GM12891 (cell line): ENCODE data around the gene SRSF4. TPM values are rescaled to one million over a fixed set of nuclear protein-coding genes. Genes with fewer than 3 reads are reported as not detected.
"Not testable (repeated sequence)": the region's sequence is repeated elsewhere in the genome, so short reads cannot be mapped to it uniquely, and the experiment has no call there.

ENCODE experiments used
- DNase-seq: peaks from one replicate; pipeline ENCODE4 v3.0.0; 2011; ENCODE audit warnings: low spot score; ENCODE audit not compliant: insufficient read length
- FAIRE-seq: peaks from 2 replicates; lab custom pipeline; 2011; peaks lifted over from hg19 to GRCh38; lab: Jason Lieb, UNC
- PAX5 ChIP-seq: IDR thresholded peaks from 2 replicates; pipeline ENCODE4 v1.6.1; 2011; ENCODE audit warnings: low read length, moderate library complexity, mild to moderate bottlenecking; ENCODE audit not compliant: insufficient read depth, severe bottlenecking
- POLR2A ChIP-seq: IDR thresholded peaks from 2 replicates; pipeline ENCODE4 v1.6.1; 2011; ENCODE audit warnings: low read depth, low read length, control low read depth
- POLR2AphosphoS5 ChIP-seq: IDR thresholded peaks from 2 replicates; pipeline ENCODE4 v1.6.1; 2011; ENCODE audit warnings: low read depth, low read length, control low read depth
- POU2F2 ChIP-seq: IDR thresholded peaks from 2 replicates; pipeline ENCODE4 v1.6.1; 2011; ENCODE audit warnings: low read depth, mild to moderate bottlenecking, control low read depth, low read length, moderate library complexity
- SPI1 ChIP-seq: IDR thresholded peaks from 2 replicates; pipeline ENCODE4 v1.6.1; 2011; ENCODE audit warnings: low read depth, low read length, control low read depth
- TAF1 ChIP-seq: IDR thresholded peaks from 2 replicates; pipeline ENCODE4 v1.6.1; 2011; ENCODE audit warnings: low read depth, low read length, control low read depth
- polyA plus RNA-seq: library from polyadenylated mRNA; unstranded; fragments of >200 nt; gene quantifications from one replicate; pipeline ENCODE4 v1.2.1, GENCODE V29; 2012; ENCODE audit warnings: low read depth, missing spikeins, inconsistent platforms; ENCODE audit not compliant: missing spikeins

Gene SRSF4
- 58.9 TPM for polyA plus RNA-seq

GRCh38 chr1:29181413-29182225 lies at the start of gene SRSF4:
Gene SRSF4, minus strand, starts transcription at chr1:29181900. Its CDS starts 148 bp downstream, at chr1:29181752.
- DNase-seq, result peak; percentile 98
- FAIRE-seq, result peak; percentile 98
- TF ChIP-seq SPI1 (peak; percentile 54), POLR2AphosphoS5 (peak; percentile 79; the same call in 1 of the 2 replicates), PAX5 (peak; percentile 14), POU2F2 (peak; percentile 44), POLR2A (peak; percentile 86), TAF1 (peak; percentile 92)

- DNase-seq, result peak; percentile 97
- TF ChIP-seq SPI1, result no peak
- TF ChIP-seq TAF1, result peak; percentile 57; the same call in 1 of the 2 replicates
- peak; percentile 82 for TF ChIP-seq POLR2AphosphoS5
- TF ChIP-seq POLR2A, result peak; percentile 85
- peak; percentile 97 for FAIRE-seq
Observed at GRCh38 chr1:29230553-29231378, 49.1 kb upstream of the SRSF4 start, which contains the start of gene MECR. Gene MECR, minus strand, starts transcription at chr1:29230934. Its CDS starts 28 bp downstream, at chr1:29230906.

DNA sequence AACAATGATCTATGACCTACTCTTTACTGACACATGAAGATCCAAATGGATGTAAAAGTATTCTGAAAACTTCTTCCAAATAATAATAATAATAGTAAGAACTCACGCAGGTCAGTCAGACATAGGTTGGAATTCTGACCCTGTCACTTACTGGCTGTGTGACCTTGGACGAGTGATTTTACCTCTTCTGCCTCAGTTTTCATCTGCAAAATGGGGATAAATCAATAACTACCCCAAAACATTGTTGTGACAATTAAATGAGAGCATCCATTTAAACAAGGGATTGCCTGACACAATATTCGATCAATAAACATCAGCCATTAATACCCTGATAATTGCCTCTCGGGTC lies 48.5 kb upstream of the SRSF4 start:
- FAIRE-seq (peak; percentile 31), DNase-seq (no peak)
- no peak for TF ChIP-seq TAF1
- no peak for TF ChIP-seq POLR2AphosphoS5
- TF ChIP-seq POU2F2, result no peak

DNA sequence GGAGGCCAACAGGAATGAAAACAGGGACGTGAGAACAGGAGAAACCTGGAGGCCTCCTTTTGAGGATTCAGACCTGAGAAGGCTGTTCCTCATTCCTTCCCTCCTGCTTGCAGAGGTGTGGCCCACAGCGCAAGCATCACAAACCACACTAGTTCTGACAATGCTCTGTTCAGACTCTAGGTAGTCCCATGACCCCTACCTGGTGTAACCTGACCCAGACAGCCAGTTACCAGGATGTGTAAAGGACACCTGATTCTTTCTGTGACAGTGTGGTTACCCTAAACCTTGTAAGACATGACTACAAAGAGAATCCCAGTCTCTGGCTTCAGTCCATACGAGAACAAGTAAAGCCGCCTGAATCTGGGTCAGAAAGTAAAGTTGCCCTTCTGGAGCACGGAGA lies 45.8 kb upstream of the SRSF4 start:
- DNase-seq, result no peak
- TF ChIP-seq PAX5 (no peak), POU2F2 (no peak), POLR2AphosphoS5 (no peak), SPI1 (no peak), TAF1 (no peak), POLR2A (no peak)
- no peak for FAIRE-seq

- TF ChIP-seq TAF1, result no peak
- TF ChIP-seq SPI1, result no peak
- no peak for TF ChIP-seq POU2F2
- TF ChIP-seq PAX5, result no peak
- TF ChIP-seq POLR2AphosphoS5, result no peak
- TF ChIP-seq POLR2A, result no peak
- FAIRE-seq (no peak), DNase-seq (no peak)
Observed at GRCh38 chr1:29225361-29225760, 43.7 kb upstream of the SRSF4 start.

DNA sequence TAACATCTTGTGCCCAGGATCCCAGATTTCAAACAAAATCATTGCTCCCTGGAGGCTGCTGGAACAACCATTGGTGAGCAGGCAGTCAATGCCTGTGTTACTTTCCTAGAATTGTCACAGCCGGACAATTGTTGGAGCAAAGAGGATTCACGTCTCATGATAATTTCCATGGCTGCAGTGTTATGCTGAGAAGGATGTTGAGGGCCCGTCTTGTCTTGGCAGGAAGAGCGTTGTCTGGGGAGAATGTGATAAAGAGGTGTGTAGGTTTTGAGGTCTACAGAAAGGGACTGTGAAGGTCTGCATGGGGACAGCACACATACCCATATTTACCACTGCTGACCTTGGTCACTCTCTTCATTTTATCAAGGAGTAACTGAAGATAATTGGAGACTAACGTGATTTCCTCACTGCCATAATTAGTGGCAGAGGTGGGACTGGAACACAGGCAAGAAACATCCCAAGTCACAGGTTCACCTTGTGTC lies 42.7 kb upstream of the SRSF4 start:
- no peak for DNase-seq
- TF ChIP-seq POLR2AphosphoS5 (no peak), TAF1 (no peak), POLR2A (no peak), POU2F2 (no peak), SPI1 (no peak), PAX5 (no peak)
- FAIRE-seq, result no peak

DNA sequence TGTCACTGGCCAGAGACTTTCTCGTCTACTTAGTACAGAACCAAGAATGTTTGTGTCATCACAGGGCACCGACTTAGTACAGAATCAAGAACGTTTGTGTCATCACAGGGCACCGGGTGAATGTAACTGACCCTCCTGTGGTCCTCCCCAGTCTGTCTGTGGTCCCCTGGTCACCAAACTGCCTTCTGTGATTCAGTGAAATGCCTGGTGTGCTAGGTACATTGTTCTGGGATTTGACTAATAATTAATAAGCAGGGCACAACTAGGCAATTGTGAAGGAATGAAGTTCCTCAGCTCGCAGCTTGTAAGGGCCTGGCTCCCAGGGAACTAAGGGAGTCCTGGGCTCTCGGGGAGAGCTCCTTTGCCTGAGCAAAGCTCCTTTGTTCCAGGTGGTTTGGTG lies 41.8 kb upstream of the SRSF4 start:
- DNase-seq (no peak), FAIRE-seq (no peak)
- TF ChIP-seq TAF1, result no peak
- no peak for TF ChIP-seq POU2F2
- TF ChIP-seq POLR2AphosphoS5, result no peak
- no peak for TF ChIP-seq SPI1
- TF ChIP-seq PAX5, result no peak
- TF ChIP-seq POLR2A, result no peak

DNA sequence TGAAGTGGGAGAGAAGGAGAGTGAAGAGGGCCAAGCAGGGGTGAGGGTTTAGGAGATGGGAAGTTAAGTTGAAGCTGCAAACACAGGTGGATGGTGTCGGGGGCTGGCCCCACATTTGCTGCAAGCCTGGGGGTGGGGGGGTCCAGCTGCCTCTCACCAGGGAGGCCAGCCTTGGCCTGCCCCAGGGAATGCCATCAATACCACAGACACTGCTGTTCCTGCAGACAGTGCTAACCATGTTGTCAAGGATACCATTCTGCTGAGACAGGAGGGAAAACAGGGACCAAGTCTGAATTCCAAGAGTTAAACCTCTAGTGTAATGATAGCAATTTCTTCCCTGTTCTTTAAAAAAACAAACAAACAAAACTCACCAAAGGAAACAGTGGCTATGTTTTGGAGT lies 41.0 kb upstream of the SRSF4 start:
- no peak for DNase-seq
- TF ChIP-seq POLR2AphosphoS5 (no peak), PAX5 (no peak), TAF1 (no peak), POLR2A (no peak), SPI1 (no peak), POU2F2 (no peak)
- no peak for FAIRE-seq

- DNase-seq, FAIRE-seq: not testable (repeated sequence)
Observed at GRCh38 chr1:29222260-29222659, 40.6 kb upstream of the SRSF4 start.
